Limb (tissue), 2 donors: ENCODE data around the gene RNF186.
"Not testable (repeated sequence)": the region's sequence is repeated elsewhere in the genome, so short reads cannot be mapped to it uniquely, and the experiment has no call there.

Experiments used
- DNase-seq, 2 donors: peaks; one replicate each; pipeline ENCODE4 v3.0.0-alpha.2; 2016; ENCODE audit errors: extremely low spot score in 2 of 2

The RNF186 gene

DNA sequence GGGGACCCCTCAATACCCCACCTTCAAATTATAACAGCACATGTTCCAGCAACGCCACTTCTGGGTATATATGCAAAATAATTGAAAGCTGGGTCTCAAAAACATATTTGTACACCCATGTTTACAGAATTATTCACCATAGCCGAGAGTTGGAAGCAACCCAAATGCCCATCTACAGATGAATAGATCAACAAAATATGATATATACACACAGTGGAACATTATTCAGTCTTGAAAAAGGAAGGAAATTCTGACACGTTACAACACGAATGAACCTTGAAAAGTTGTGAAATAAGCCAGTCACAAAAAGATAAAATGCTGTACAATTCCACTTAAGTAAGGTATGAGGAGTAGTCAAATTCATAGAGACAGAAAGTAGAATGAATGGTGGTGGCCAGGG lies 20.5 kb downstream of the RNF186 start:
- no peak for DNase-seq

DNA sequence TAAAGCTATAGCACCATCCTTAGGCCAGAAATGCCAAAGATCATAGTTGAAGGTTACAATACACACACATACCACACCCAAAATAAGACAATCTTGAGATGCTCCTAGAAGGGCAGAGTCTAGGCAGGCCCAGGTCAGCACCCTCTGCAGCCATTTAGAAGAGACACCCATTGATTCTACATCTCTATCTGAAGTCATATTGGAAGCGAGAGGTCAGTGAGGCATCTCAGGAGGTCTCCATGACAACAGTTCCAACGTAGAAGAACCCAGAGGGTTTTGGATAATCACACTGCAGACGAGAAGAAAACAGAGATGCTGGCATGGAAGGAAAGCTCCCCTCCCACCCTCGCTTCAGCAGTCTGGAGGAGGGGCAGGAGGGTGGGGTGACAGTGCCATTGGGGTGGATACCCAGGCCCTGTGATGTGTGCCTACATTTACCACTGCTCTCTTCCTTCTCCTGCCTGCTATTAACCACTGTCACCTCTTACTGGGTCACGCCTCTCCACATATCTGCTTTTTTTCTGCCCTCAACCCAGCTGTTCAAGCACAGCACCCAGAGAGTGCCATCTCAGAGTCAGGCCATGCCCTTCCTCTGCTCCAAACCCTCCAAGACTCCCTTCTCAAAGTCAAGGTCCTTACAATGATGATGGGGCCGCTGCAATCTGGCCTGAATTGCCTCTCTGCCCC lies 21.6 kb downstream of the RNF186 start:
- DNase-seq, result no peak

DNA sequence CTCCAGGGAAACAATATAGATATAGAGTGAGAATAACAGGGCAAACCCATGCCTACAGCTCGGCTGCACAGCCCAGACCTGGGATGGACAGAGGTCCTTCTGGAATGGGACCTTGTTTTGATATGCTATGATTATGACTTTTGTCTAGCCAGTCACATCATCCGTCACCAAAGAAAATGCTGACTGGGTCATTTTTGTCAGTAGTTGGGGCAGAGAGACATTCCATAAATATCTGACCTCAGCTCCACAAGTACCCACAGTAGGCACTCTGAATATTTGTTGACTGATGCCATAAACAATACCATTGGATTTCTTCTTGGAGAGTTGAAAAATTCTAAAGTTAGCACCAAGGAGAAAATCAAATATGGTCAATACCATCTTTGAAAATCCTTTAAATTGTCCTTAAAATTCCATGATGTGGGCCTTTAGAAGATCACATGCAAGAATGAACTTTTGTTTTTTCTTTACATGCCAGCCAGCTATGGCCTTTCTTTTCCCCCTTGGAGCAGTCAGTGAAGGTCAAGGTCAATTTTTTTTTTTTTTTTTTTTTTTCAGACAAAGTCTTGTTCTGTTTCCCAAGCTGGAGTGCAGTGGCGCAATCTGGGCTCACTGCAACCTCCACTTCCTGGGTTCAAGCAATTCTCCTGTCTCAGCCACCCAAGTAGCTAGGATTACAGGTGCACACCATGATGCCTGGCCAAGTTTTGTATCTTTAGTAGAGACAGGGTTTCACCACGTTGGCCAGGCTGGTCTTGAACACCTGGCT lies 22.7 kb downstream of the RNF186 start:
- no peak for DNase-seq

DNA sequence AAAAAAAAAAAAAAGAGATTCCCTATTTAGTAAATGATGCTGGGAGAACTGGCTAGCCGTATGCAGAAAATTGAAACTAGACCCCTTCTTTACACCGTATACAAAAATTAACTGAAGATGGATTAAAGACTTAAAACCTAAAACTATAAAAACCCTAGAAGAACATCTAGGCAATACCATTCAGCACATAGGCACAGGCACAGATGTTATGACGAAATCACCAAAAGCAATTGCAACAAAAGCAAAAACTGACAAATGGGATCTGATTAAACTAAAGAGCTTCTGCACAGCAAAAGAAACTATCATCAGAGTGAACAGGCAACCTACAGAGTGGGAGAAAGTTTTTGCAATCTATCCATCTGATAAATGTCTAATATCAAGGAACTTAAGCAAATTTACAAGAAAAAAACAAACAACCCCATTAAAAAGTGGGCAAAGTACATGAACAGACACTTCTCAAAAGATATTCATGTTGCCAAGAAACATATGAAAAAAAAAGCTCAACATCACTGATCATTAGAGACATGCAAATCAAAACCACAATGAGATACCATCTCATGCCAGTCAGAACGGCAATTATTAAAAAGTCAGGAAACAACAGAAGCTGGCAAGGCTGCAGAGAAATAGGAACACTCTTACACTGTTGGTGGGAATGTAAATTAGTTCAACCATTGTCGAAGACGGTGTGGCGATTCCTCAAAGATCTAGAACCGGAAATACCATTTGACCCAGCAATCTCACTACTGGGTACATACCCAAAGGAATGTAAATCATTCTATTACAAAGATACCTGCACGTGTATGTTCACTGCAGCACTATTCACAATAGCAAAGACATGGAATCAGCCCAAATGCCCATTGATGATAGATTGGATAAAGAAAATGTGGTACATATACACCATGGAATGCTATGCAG lies 24.8 kb downstream of the RNF186 start:
- DNase-seq, result not testable (repeated sequence)

DNA sequence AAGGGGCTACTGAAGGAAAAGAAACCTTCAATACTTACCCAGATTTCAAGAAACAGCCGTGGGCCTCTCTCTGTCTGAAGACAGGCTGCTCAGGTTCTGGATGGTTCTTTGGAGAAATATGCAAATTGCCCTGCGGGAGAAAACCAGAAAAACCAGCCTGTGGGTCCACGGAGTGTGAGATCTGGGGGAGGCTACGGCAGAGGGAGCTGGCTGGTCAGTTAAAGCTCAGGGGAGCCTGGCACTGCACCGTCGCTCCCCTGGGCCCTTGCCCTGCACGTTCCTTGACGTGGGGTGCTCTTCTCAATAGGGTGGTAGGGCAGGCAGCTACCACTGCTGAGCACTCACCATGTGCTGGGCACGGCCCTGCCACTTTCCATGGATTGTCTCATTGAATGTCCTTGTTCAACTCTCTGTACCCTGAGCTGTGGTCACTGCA lies 28.1 kb downstream of the RNF186 start:
- DNase-seq, result no peak

DNA sequence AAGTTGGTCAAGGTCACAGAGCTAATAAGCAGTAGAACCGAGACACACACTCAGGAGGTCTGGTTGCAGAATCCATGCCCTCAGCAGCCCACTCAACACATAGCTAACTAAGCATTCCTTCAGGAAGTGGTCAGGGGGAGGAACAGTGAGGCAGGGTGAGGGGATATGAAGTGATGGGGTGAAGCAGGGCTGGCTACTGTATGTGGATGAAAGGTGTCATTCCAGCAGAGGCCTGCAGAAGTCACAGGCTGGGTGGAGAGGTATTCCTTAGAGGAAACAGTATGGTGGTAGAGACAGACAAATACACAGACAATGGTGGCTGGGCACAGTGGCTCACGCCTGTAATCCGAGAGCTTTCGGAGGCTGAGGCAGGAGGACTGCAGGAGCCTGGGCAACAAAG lies 29.4 kb downstream of the RNF186 start:
- DNase-seq, result no peak

DNA sequence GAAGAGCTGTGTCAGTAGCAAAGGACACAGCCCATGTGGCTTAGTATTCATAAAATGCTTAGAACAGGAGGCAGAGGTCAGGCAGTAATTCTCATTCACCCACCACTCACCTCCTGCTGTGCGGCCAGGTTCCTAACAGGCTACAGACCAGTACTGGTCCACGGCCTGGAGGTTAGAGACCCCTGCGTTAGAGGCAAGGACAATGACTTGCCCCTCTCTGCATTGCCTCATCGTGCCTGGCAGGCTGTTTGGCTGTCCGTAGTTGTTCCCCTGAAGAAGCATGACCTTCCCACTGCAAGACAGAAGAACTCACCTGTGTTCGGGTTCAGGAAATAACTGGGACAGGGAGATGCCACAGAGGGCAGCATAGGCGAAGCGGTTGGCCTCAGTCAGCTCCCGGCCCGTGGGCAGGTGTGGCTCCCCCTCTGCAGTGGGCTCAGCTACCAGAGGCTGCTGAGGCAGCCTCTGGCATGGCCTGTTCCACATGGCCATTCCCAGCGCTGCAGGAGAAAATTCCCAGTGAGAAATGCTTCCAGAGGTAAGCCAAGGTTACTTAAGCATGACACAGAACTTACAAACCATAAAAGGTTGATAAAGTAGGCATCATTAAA lies 34.7 kb downstream of the RNF186 start:
- no peak for DNase-seq

DNA sequence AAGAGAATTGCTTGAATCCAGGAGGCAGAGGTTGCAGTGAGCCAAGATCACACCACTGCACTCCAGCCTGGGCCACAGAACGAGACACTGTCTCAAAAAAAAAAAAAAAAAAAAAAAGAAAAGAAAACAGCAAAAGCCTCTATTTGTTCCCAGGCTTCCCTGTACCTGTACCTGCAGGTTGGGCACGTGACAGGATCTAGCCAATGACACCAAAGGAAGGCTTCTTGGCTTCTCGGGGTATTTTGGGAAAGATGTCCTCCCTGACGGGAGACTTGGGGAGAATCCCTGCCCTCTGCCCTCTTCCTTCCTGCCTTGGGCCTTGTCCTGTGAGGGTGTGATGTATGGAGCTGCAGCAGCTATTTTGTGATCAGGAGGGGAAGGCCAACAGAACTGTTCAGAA lies 38.1 kb downstream of the RNF186 start:
- no peak for DNase-seq

DNA sequence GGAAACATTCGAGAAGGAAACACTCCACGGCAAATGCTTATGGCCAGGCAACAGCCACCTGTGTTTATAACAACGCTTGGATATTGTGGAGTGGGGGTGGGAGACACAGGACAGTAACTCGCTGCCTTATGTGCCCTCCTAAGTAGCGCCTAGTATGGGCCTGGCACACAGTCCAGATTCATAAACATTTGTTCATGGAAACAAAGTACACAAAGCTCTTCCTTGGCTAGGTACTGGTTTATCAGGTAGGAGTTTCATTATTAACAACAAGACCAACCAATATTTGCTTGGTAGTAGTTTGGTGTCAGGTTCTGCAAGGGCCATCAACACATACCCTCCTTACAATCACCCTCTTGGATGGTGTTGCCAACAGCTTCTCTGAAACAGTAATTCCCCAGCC lies 38.8 kb downstream of the RNF186 start:
- DNase-seq, result no peak

DNA sequence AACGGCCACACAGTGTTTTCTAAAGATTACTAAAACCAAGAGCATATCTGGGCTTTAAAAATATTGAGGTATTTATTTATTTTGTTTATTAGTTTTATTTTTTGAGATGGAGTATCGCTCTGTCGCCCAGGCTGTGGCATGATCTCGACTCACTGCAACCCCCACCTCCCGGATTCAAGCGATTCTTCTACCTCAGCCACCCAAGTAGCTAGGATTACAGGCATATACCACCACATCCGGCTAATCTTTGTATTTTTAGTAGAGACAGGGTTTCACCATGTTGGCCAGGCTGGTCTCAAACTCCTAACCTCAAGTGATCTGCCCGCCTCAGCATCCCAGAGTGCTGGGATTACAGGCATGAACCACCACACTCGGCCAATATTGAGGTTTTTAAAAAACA lies 39.3 kb downstream of the RNF186 start:
- DNase-seq, result no peak

DNA sequence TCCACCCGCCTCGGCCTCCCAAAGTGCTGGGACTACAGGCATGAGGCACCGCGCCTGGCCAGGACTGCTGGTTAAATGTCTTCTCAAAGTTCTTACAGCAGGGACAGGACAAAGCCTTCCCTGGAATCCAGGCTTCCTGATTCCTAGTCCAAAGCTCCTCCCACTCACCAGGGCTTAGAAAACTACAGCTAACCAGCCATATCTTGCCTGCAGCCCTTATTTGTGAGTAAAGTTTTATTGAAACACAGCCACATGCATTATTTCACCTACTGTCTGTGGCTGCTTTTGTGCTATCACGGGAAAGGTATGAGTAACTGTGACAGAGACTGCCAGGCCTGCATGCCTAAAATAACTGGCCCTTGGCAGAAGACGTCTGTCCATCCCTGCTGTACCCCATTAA lies 39.8 kb downstream of the RNF186 start:
- DNase-seq, result no peak

DNA sequence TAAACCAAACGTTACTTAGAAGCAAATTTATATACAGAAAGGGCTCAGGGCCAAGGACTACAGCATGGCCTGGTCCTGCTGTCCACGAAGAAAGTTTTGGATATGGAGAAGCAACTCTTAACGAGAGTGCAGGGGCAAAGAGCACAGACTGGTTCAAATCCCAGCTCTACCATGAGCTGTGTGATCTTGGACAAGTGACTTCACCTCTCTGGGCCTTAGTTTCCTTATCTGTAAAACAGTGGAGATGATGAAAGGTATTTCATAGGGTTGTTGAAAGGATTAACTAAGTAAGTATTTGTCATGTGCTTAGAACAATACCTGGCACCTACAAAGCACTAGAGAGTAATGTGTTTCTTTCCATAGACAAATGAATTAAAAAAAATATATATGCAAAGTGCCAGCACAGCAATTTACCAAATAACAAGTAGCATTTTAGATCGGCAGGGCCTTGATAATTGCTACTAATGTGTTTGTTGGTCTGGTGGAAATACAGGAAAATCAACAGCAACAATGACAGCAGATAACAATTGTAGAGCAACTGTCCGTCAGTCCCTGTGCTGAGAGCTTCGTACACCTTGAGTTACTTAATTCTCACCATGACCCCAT lies 40.8 kb downstream of the RNF186 start:
- DNase-seq, result no peak

DNA sequence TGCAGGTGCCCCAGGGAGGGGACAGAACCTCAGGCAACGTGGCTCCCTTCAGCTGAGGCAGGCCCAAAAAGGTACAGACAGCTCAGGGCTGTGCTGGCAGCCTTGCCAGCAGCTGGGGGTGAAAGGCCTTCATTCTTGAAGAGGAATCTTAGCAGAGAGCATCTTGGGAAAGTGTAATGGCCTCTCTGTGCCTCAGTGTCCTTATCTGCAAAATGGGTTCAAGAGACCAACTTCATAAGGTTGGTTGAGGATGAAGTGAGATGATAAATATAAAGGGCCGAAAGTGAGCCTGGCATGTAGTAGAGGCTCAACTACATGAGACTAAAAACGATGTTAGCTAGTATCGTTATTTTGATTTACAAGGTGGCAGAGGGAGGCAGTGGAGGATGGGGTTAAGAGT lies 41.6 kb downstream of the RNF186 start:
- no peak for DNase-seq

DNA sequence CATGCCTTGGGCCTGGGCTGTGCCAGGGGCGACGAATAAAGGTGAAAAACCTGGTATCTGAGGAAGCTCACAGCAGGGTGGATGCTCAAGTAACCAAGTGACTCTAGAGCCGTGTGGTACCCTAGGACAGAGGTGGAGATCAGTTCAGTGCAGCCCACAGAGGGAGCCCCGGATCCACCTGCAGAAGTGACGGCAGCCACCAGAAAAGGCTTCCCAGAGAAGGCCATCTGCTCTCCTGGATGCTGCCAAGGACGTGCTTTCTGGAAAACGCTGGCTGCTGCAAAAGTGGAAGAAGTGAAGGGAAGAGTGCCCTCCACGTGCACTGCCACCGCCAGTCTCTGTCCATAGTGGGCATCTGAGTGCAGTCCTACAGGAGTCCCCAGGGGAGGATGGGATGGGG lies 43.0 kb downstream of the RNF186 start:
- DNase-seq, result no peak

DNA sequence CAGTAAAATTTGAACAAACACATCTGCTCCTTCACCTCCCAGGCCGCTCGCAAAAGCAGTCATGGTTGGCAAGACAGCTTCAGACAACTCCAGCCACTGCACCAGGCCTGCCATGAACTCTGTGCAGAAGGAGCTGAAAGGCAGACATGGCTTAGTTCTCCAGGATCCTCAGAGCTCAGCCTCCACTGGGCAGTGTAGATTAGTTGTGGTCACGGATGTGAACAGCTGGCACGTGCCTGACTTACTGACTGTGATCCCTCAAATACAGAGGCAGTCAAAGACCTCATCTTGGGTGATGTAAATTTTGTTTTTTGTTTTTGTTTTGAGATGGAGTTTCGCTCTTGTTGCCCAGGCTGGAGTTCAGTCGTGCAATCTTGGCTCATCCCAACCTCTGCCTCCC lies 43.7 kb downstream of the RNF186 start:
- no peak for DNase-seq

DNA sequence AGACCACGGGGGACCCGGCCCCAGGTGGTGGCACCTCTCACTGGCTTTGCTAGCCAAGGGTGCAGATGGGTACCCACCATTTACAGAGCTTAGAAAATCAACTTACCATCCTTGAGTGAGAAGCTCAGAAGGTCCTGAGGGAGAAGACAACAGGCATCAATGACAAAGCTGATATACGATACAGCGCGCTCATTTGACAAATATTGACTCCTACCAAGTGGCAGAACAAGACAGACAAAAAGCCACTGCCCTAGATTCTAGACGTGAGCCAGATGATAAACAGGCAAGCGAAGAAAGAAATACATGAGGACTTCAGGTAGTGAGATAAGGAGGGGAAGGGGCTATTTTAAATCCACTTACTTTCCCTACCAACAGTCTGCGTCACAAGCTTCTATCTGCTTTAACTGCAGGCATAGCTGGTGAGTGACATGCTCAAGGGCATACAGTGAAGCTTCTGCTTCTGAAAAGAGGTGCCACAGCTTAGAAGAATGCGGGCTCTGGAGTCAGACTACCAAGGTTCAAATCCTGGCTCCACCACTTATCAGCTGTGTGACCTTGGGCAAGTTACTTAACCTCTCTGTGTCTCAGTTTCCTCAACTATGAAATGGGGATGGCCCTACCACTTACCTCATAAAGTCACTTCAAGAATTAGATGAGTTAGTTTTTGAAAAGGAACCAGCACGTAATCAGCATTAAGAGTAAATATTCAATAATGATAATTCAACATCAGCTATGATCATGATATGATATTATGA lies 44.5 kb downstream of the RNF186 start:
- no peak for DNase-seq

DNA sequence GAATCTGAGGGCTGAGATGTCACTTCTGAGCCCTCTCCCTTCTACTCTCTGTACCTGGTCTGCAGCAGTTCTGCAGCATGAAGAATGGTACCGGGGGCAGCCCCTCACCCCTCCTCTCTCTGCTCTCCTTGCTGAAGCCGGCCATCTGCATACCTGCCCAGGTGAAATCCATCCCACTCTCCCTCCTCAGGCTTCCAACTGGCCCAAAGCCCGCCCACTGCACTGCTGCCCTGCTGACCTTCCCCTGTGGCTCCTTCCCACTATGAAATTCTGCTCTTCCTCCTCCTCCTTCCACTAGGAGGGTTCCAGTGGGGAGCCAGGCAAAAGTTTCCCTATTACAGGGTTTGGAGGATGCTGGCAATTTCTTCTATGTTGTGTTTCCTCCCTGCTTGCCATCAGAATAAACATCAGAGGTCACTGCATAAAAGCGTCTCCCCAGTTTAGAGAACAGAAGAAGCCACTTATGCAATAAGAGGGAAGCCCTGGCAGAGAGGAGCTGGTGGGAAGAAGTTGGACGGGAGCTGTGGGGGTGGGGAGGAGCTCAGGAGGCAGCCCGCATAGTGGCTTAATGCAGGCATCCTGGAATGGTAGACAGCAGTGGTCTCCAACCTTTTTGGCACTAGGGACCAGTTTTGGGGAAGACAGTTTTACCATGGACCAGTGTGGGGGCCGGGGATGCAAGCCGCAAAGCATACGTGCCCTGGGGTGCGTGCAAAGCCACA lies 45.7 kb downstream of the RNF186 start:
- no peak for DNase-seq

DNA sequence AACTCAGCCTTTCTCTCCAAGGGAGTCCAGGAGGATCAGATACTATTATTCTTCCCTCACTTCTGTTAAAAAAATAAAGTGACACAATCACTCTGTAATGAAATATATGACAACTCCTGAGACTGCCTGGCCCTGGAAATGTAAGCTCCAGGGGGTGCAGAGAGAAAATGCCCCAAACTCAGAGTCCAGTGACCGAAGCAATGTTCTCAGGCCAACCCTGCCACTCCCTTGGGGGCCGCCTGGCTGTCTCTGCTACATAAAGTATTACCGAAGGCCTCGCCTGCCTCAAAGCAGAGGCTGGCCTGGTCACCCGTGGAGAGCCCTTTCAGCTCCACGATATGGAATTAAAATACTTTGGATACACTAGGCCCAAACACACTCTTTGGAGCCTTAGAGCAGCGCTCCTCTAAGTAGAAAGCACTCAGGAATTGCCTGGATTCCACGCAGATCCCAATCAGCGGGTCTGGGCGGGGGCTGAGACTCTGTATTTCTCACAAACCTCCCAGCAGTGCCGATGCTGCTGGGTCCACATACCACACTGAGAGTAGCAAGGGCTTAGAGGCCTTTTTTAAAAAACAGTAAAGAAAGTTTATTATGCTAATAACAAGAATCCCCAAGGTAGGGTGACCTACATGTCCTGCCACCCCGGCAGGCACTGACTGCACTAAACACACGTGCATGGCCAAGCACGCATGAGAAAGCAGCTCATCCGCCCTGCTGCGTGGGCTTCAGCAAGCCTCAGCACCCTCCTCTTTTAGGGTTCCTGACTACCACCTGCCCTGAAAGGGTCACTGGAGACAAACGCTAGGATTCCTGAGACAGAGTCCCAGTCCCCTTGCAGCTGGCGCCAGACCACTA lies 46.5 kb downstream of the RNF186 start:
- DNase-seq, result no peak

DNA sequence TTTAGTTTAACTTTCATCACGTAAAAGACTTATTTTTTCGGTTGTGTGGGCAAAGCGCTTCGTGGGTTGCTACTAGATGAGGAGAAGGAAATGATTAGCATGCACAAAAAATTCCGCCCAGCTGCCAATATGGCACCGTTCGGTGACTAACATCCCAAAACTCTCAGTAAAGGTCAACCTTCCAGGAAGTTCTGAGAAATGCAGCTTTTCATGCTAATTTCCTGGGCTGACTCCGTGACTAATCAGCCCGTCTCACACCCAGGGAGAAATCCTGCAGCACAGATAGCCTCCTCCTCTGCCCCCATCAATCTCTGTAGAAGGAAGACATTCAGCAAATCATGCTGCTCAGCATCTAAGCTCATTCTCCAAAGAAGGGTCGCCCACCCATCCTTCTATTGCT lies 49.5 kb downstream of the RNF186 start:
- DNase-seq, result no peak
